Activated CD8-positive, alpha-beta T cell treated with anti-CD3 and anti-CD28 coated beads for 36 hours (primary cell): Measurements from ENCODE around the gene TNS3. TPM values are rescaled to one million over a fixed set of nuclear protein-coding genes. Genes with fewer than 3 reads are reported as not detected.

Experiments
- ATAC-seq: fragments of 200-7000 bp; cut with Tn5 transposase; one replicate; pipeline ENCODE4 v1.10.0; 2021; ENCODE audit warnings: mild to moderate bottlenecking, moderate library complexity
- CTCF ChIA-PET: fragments of 350-600 bp; sonication (Branson Sonifier 250); formaldehyde crosslinking; loops from one replicate; lab custom pipeline; 2021; ENCODE audit warnings: antibody characterized with exemption; lab: Charles Lee
- POLR2A ChIA-PET: fragments of 350-600 bp; sonication (Branson Sonifier 250); formaldehyde crosslinking; loops from one replicate; lab custom pipeline; 2021; ENCODE audit warnings: antibody characterized with exemption; lab: Charles Lee
- DNase-seq: peaks from one replicate; pipeline ENCODE4 v3.0.0-alpha.2; 2020
- H3K27ac Mint-ChIP-seq: one replicate; pipeline ENCODE4 v1.8.0; 2021; ENCODE audit warnings: mild to moderate bottlenecking, mixed read lengths
- H3K27me3 Mint-ChIP-seq: one replicate; pipeline ENCODE4 v1.8.0; 2021; ENCODE audit warnings: mixed read lengths
- H3K36me3 Mint-ChIP-seq: one replicate; pipeline ENCODE4 v1.8.0; 2021; ENCODE audit warnings: low read depth, mixed read lengths
- H3K4me1 Mint-ChIP-seq: one replicate; pipeline ENCODE4 v1.8.0; 2021; ENCODE audit warnings: low read depth, mixed read lengths
- H3K4me3 Mint-ChIP-seq: one replicate; pipeline ENCODE4 v1.8.0; 2021; ENCODE audit warnings: mild to moderate bottlenecking, moderate library complexity, mixed read lengths
- H3K9me3 Mint-ChIP-seq: one replicate; pipeline ENCODE4 v1.8.0; 2021; ENCODE audit warnings: mixed read lengths
- CTCF ChIP-seq: fragments of 200-600 bp; IDR thresholded peaks from one replicate; pipeline ENCODE4 v1.8.0; 2022; ENCODE audit warnings: antibody characterized with exemption, mild to moderate bottlenecking
- intact Hi-C: fragments of 100-400 bp; cut with micrococcal nuclease; formaldehyde crosslinking; loops from one replicate; pipeline ENCODE4 v1.10.0; 2022
- total RNA-seq, 2 experiments: library from RNA; stranded (reverse); gene quantifications; one replicate each; pipeline ENCODE4 v1.2.3, GENCODE V29; 2021

Gene TNS3
- total RNA-seq, 2 experiments from 2014 or later, result 0.04 to 0.16 TPM

- no peak overlapping the region for H3K4me3 Mint-ChIP-seq
- H3K9me3 Mint-ChIP-seq, result no peaks in the 10 kb centered on the region
- DNase-seq (no peak), ATAC-seq (no peak)
- H3K4me1 Mint-ChIP-seq, result no peaks in the 10 kb centered on the region
- no peaks in the 10 kb centered on the region for H3K36me3 Mint-ChIP-seq
- H3K27me3 Mint-ChIP-seq, result no peaks in the 10 kb centered on the region
- H3K27ac Mint-ChIP-seq, result no peak overlapping the region
- intact Hi-C loops, result no loop called here
- no peak for TF ChIP-seq CTCF
- ChIA-PET CTCF (no interaction called here), POLR2A (no interaction called here)
Observed at GRCh38 chr7:47330026-47330425, 251.9 kb downstream of the TNS3 start.

GRCh38 chr7:47329320-47329926 lies 252.5 kb downstream of the TNS3 start:
- Mint-ChIP-seq H3K27me3 (no peaks in the 10 kb centered on the region), H3K9me3 (no peaks in the 10 kb centered on the region)
- ATAC-seq, result no peak

DNA sequence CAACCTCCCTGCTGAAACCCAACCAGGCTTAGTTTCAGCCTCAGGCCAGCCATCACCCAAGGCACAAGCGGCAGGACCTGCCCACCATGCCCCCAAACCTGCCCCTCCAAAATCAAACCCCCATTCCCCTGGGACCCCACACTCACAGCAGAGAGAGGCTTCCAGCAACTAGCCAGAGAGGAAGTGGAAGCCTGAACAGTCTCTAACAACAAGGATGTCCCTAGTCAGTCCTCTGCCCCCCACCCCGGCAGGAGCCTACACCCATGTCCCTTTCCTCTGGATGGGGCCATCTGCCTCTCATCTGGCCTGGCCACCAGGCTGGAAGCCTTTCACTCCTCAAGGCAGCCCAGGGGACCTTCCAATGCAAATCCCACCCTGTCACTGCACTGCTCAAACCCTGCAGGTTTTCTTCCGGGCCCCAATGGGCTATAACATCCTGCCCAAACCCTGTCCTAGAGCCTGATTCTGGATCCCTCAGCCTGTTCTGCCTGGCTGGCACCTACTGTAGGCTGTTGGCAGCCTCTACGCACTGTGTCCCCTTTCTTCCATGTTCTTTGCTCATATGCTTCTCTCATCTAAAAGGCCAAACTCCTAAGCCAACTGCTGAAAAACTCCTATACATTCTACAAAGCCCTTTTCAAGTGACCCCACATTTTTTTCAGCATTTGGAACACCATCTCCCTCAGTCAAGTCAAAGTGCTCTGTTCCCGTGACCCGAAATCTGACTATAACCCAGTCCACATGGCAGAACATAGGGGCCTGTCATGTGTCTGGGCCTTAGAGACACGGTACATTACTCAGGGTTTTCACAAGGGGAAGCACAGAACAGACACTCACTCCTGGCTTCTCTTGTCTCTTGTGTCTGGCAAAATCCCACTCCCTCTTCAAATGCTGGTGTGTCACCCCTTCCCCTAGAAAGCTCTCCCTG lies 253.3 kb downstream of the TNS3 start:
- no peak for TF ChIP-seq CTCF
- Mint-ChIP-seq H3K9me3 (no peaks in the 10 kb centered on the region), H3K4me3 (no peak overlapping the region), H3K27me3 (no peaks in the 10 kb centered on the region), H3K4me1 (no peaks in the 10 kb centered on the region), H3K27ac (no peak overlapping the region), H3K36me3 (no peaks in the 10 kb centered on the region)
- no peak for DNase-seq
- POLR2A ChIA-PET, result no interaction called here
- intact Hi-C loops, result no loop called here
- no peak for ATAC-seq
- CTCF ChIA-PET, result no interaction called here

More at GRCh38 chr7:47329320-47329926, 252.5 kb downstream of the TNS3 start:
- TF ChIP-seq CTCF, result no peak
- Mint-ChIP-seq H3K4me3 (no peak overlapping the region), H3K27ac (no peak overlapping the region), H3K36me3 (no peaks in the 10 kb centered on the region), H3K4me1 (no peaks in the 10 kb centered on the region)
- DNase-seq, result no peak
- ChIA-PET CTCF (no interaction called here), POLR2A (no interaction called here)
- intact Hi-C loops, result no loop called here

DNA sequence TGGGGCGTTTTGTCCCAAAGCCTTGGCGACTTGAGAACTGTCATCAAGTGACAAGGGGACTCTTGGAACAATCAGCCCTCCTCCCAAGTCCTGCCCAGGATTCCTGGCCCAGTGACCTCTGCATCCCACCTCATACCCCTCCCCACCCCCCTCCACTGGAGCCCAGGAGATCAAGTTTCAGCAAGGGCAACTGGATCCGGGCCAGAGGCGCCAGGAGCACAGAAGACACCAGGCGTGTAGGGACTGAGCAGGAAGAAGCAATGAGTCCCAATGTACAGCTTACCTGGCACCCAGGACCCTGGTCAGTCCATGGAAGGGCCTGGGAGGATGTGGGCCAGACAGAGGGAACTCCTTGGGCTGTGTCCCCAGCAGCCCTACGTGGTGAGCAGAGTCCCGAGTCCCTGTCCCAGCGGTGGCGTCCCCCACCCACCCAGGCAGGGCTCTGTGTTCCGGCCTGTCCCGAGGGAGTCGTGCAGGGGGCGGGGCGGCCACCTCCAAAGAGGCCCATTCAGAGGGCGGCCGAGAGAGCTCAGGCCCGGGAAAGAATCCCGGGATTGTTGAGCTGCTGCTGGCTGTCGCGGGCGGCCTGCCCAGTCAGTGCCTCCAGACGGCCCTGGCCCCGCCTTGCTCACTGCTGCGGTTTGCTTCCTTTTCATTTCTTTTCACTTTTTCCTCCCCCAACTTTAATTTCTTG lies 254.1 kb downstream of the TNS3 start:
- Mint-ChIP-seq H3K4me3 (no peak overlapping the region), H3K27me3 (no peaks in the 10 kb centered on the region)
- no peak for TF ChIP-seq CTCF

DNA sequence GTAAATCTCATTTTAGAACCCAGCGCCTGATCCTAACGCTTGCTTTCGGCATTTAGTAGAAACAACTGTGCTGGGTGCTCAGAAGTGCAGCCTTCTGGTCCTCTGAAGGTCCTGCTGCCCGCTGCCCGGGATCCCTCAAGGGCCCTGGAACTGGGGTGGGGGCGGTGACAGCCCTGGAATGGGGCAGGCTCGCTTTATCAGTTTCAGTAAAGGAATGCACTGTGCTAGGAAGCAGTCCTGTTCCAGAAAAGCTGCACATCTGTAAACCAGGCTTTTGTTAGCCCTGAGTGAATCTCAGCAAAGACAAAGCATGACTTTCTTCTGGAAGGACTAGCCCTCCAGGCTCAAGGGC lies 254.6 kb downstream of the TNS3 start:
- ATAC-seq, result no peak
- H3K9me3 Mint-ChIP-seq, result no peaks in the 10 kb centered on the region
- no peak for DNase-seq
- ChIA-PET CTCF (no interaction called here), POLR2A (no interaction called here)
- no peaks in the 10 kb centered on the region for H3K36me3 Mint-ChIP-seq
- no peak for TF ChIP-seq CTCF
- no peaks in the 10 kb centered on the region for H3K4me1 Mint-ChIP-seq
- no peak overlapping the region for H3K27ac Mint-ChIP-seq
- intact Hi-C loops, result no loop called here
- no peaks in the 10 kb centered on the region for H3K27me3 Mint-ChIP-seq
- no peak overlapping the region for H3K4me3 Mint-ChIP-seq

More for the DNA sequence above, 254.1 kb downstream of the TNS3 start:
- Mint-ChIP-seq H3K9me3 (no peaks in the 10 kb centered on the region), H3K27ac (no peak overlapping the region), H3K36me3 (no peaks in the 10 kb centered on the region), H3K4me1 (no peaks in the 10 kb centered on the region)
- ChIA-PET POLR2A (no interaction called here), CTCF (no interaction called here)
- ATAC-seq (no peak), DNase-seq (no peak)
- intact Hi-C loops, result no loop called here
